IPS-NIHi7 (cell line): ENCODE measurements around the gene SMYD3.
"Not testable (repeated sequence)": the region's sequence is repeated elsewhere in the genome, so short reads cannot be mapped to it uniquely, and the experiment has no call there.

Experiments
- DNase-seq: peaks from one replicate; pipeline ENCODE4 v3.0.0; 2012; ENCODE audit warnings: mixed read lengths; ENCODE audit errors: extremely low spot score

SMYD3 gene

DNA sequence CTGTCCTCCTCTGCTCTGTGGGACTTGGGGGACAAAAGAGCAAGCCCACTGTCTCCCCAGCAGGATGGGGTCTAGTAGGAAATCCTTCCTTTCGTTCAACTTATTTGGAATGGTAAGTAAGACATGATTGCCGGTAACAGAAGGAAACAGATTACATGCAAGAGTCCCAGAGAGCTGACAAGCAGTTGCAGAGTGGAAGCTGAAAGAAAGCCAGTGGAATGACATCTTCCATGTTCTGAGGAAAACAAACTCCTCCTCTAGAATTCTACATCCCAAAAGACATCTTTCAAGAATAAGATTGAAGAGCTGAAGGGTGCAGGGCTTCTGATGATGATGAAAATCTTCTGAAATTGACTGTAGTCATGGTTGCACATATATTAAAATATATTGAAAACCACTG, 732.9 kb downstream of the SMYD3 start:
- DNase-seq, result no peak

DNA sequence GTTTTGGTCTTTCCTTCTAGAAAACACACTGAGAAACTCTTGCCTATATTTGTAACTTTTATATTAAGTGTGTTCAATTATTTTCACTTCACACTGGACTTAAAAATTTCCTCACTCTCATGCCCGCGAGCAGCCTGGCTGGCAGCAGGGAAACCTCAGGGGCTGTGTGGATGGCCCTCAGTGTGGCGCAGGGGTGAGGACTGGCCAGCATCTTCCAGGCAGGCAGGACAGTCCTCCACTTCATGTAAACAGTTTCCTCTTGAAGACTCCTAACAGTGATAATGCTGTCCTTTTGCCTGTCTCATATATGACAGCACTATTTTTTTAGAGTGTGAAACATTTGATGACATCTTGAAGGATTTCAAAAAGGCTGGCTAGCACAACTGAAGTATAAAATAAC, 733.7 kb downstream of the SMYD3 start:
- DNase-seq, result no peak

DNA sequence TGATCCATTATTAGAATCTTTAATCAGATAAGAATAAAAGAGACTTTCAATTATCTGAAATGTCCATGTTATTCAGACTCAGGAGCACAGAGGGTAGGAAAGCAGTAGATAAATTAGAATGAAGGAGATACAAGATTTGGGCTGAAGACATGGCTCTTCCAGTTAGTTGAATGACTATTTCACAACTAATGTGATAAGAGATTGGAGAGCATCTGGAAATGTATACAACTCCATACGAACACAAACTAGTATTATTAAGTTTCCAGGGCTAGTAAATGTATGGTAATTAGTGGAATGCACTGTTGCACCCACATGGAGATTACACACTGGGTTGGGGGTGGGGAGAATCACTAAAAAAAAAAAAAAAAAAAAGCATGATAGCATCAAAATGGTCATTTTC, 734.3 kb downstream of the SMYD3 start:
- DNase-seq, result no peak

DNA sequence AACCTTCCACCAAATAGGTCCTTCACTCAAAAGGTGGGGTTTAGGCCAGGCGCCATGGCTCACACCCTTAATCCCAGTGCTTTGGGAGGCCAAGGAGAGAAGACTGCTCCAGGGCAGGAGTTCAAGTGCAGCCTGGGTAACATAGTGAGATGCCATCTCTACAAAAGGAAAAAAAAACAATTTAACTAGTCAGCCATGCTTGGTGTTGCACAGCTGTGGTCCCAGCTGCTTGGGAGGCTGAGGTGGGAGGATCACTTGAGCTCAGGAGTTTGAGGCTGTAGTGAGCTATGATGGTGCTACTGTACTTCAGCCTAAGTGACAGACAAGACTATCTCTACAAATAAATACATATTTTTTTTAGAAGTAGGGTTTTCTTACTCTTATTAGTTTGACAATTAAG, 734.8 kb downstream of the SMYD3 start:
- DNase-seq, result no peak

DNA sequence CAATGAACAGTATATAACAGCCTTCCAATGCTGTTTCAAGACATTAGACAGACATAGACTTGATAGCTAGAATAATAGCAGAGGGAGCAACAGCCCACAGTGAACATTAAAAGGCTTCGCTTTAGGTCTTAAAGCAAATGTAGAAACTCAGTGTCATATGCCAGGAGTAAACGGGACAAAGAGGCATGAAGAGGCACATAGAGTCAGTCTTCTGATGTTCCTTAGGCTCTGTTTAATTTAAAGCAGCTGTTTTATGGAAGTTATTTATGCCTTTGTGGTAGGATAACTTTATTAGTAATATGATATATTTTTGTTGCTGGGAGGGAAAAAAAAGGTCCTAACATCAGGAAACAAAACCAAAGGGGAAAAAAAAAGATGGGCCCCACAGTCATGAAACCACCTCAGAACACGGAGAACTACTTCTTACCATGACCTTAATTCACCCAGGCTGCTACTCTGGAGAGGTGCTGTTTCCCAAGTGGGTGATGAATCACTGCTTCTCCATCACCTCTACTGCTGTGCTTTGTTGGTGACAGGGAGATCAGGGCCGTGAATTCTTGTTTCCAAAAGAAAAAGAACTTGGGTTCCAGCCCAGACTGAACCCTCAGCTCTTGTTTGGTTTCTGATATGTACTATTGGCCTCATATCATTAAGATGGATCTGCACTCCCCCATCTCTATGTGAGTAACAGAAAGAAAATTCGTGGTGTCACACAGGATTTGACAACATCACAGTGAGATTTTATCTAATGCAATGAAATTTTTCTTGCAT, 735.4 kb downstream of the SMYD3 start:
- DNase-seq, result no peak

DNA sequence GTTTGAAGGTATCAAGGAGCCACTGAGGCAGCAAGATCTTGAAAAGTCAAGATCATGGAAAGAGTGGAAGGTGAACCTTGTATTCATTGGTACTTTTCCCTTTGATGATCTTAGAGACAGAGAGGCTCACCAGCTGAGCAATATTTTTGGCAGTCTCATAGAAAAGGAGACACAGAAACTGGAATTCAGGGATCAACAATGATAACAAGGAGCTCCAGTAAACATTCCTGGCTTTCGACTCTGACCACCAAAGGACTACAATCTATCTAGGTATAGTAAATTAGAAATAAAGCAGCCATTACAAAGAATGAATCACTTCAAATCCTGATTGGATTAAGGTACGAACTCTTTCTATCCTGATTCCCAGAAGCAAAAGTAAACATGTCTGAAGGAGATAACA, 736.9 kb downstream of the SMYD3 start:
- DNase-seq, result no peak

DNA sequence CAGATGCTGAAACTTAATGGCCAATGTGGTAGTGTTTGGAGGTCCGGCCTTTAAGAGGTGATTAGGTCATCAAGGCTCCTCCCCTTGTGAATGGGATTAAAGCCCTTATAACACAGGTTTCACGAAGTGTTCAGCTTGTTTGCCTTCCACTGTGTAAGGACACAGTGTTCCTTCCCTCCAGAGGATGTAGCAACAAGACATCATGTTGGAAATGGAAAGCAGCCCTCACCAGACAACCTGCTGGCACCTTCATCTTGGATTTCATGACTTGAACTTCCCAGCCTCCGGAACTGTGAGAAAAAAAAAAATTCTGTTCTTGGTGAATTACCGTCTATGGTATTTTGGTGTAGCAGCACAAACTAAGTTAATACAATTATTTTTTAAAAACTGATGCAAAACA, 738.5 kb downstream of the SMYD3 start:
- no peak for DNase-seq

DNA sequence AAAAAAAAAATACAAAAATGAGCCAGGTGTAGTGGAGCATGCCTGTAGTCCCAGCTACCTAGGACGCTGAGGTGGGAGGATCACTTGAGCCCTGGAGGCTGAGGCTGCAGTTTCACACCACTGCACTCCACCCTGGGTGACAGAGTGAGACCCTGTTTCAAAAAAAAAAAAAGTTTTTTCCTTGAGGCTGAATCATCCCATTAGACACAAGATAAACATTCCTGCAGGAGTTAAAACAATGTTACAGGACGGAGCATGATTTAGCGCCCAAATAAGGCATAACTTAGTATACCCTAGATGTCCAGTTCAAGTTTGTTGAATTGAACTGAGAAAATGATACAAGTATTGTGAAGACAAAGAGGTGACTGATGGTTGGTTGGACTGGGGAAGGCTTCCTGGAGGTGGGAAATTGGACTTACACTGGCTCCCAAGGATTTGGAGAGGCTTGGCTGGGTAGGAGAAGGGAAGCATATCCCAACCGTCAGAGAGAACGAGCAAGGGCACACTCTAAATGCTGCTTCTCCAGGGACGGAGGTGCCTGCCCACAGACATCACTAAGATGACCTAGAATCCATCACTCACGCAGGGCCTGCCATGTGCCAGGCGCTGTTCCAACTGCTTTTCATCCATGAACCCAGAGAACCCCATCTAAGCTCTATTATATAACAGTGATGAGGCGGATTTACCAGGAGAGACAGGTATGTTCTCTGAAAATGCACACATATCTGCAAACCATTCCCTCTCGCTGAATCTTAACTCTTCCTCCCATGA, 741.7 kb downstream of the SMYD3 start:
- DNase-seq, result no peak

DNA sequence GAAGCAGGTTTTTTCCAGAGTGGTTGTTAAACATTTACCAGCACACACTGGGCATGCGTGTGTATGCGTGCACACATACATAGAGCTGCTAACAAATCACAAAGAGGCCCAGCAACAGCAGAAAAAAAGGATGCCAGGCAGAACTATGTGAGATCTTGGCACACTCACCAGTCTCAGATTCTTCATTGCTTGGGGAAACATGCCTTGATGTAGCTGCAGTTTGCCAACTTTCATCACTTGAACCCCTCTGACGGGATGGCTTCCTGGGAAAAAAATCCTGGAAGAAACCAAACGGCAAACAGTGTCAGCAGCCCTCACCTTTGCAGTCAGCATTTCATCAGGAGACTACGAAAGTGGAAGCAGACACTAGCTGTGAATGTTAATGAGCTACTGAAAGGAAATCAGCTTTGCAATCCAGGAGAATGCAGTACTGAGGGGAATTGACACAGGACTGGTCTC, 743.2 kb downstream of the SMYD3 start:
- DNase-seq, result peak; percentile 43

DNA sequence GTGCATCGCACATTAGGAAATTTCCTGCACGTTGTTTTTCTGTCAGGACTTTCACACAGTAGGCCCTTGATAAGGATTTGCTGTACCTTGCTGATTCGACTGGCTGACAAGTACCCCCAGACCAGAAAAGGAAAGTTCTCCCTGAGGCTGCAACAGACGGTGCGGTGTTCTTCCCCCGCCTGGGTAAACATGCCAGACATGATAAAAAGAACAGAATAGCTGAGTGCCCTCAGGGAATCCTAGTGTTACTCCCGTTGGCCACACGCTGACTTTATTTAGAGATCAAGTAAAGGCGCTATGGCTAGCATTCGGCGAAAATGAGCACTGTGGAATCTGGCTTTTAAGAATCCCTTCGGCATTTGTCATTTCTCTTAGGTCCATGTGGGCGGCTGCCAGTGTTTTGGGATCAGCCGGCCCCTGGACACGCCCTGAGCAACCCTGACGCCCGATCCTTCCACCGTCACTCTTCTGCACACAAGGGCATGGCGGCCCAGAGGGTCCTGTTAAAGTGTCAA, 744.6 kb downstream of the SMYD3 start:
- DNase-seq, result no peak

DNA sequence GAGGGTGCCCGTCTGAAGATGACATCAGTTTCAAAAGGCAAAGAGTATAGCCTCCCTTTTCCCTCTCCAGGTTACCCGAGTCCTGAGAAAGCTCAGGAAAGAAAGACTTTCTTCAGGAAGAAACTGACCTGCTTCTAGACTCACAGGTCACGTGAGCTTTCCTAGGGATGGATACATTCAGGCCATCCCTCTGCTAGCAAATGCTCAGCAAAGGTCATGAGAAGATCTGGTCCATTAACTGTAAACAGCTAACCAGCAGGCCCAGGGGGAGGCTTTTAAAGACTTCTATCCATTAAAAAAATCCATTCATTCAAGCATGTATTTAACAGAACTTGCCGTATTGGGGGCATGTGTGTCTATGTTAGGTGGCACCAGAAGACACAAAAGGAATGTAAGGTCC, 746.8 kb downstream of the SMYD3 start:
- DNase-seq, result no peak

DNA sequence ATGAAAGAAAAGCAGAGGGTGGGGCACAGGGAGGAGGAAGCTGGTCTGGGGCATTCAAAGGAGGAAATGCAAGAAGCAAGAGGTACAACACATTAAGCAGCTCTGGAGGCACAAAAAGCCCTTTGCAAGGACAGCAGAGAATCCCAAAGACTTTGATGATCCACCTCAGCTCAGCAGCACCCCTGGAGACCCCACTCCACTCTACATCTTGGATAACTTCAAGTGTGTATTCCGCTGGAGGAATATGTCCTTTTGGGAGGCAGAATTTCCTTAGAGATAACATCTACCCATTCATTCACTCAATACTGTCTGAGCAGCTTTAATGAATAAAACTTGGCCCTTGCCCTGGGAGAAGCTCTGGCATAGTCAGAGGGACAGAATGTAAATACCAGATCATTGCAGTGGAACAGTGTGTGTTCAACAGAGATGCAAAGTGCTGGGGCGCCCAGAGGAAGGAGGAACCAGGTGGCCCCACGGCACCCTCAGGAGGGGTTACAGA, 752.6 kb downstream of the SMYD3 start:
- no peak for DNase-seq

DNA sequence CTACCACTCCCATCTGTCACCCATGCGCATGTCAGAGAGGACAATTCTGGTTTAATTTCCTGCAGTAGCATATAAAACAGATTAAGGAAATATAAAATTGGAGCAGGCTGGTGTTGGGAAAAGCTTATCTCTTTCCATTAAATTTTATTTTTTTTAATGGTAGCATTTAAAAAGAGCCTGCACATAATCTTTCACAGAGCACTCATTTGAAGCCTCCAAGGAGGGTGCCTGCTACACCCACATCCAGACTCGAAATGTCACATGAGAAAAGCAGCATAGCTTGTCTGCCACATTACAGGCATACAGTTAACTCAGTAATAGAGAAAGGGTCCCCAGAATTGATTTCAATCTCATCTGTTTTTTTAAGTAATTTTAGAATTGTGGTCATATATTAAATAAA, 753.3 kb downstream of the SMYD3 start:
- DNase-seq, result no peak

DNA sequence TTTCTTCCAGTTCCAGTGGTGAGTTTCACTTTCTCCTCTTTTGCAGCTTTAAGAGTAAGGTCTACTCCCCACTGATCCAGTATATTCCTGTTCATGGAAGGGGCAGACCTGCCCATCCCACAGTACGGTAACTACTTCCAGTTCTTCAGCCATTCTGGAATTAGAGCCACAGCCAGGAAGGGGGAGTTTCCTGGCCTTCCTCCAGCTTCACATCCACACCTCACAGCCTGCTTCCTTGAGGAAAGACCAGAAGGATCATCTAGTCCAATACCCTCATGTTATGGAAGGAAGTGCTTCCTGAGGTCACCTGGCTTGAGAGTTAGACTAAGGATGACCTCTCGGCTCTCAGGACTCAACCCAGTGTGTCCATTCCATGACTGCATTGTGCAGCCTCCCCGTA, 754.5 kb downstream of the SMYD3 start:
- DNase-seq, result no peak

DNA sequence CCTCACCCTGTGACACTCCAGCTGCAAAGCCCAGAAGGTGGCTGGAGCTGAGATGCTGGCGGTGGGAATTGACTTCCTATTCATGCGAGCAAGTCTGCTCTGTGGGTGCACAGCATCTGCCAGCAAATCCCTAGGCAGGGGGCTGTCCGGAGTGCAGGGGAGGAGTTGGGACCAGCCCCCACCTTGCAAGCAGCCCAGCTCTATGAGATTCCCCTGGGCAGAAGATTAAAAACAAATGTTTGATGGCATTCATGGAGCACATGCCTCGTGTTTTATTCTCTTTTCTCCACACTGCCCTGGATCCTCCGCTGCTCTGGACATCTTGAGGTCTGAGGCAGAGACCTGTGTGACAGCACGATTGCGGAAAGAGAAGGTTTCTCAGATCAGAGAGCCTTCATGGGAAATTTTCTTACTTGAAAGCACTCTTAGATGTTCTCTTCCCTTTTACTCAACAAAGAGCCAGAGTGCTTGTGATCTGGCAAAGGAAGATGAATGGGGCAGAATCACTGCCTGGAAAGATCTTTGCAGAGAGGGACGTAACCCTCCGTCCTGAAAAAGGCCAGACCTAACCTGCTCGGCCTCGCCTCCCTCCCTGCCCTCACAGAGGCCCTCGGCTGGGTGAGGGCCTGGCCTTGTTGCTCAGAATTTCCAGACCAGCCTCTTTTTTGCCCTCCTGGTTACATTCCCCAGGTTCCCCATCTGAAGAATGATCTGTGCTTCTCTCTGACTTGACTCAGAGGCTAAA, 755.2 kb downstream of the SMYD3 start:
- no peak for DNase-seq

DNA sequence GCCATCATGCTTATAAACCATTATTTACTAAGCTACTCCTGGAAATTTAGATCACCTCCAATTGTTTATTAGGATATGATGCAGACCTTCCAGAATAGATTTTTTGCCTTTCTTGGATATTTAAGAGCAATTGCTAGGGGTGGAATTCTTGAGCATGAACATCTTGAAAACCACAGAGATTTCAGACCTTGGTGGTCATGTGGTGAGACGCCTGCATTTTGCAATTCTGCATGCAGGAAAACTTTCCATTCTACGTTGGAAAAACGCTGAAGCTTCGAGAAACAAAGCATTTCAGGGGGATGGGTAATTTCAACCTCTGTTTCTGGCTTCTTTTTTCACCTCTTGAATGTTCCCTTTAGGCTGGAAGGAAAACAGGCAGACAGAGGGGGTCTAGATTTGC, 756.0 kb downstream of the SMYD3 start:
- DNase-seq, result no peak

DNA sequence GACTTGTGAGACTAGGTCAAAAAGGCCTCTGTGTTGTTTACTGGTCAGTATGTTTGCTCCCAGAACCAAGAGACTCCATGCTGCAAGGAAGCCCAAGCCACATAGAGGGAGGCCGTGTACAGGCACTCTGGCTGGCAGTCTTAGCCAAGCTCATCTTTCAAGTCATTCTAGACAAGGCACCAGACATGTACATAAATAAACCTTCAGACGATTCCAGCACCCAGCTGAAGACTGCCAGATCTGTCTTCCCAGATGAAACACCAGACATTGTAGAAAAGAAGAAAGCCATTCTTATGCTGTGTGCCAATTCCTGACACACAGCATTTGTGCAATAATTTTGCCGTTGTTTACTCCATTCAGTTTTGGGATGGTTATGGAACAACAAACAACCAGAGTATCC, 756.8 kb downstream of the SMYD3 start:
- no peak for DNase-seq

DNA sequence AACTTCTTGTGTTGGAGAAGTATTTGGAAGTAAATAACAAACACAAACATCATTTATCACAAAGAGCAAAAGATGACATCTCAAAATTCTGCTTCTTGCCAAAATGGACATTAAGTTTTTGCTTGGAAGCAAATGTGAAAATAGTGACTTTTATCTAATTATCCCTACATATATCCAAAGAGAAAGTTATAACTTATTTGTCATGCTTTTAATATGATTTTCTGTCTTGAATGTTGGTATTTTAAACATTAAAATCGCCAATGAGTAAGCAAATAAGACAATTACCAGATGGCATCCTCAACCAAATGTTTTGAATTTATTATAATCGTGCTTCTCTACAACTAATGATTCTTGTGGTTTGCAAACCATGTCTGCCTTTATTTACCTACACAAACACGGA, 758.0 kb downstream of the SMYD3 start:
- no peak for DNase-seq

DNA sequence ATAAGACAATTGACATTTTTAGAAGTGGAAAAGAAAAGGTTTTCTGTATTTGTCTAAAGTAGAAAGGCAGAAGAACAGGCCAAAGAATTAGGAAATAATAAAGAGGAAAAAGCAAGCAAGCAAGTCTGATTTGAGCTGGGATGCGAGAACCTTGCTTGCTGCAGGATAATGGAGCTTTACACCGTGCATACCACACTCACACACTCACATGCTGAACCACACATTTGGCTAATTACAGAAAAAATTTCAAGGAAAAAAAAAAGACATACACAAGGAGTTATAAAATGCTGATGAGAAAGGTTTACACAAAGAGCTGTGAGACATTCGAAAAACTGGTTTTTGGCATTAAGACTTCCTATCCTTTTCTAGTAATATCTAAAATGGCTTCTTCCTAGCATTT, 758.4 kb downstream of the SMYD3 start:
- DNase-seq, result no peak

DNA sequence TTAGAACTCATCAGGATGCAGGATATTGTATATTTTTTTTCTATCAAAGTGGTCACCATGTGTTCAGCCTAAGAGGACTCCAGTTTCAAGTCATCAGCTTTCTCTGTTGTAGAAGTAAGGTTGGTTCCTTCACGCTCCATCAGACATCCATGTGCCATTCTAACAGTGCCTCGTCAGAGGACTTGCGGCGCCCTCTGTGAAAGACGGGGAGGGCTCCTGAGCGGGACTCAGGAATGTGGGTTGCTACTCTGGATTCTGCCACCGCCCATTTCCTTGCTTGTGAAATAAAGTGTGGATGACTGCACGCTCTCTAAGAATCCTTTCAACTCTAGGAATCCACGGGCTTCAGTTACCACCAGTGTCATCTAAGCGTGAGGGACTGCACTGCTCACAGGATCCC, 758.8 kb downstream of the SMYD3 start:
- DNase-seq, result no peak

DNA sequence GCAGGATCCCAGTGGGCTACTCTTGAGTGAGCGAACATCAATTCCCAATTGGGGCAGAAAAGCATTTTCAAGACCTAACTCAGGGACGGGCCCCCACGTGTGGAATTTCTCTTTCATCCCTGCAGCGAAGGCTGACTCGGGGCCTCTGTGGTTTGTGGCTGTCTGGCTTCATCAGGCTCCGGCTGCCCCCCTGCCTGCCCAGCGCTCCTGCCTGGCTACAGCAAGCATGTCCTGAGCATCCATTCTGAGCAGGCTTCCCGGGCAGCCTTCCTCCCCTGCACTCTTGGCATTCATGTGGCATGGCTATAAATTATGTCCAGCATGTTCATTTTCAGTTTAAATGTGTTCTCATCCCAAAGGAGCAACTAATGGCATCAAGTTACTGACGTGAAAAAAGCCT, 764.2 kb downstream of the SMYD3 start:
- DNase-seq, result no peak

DNA sequence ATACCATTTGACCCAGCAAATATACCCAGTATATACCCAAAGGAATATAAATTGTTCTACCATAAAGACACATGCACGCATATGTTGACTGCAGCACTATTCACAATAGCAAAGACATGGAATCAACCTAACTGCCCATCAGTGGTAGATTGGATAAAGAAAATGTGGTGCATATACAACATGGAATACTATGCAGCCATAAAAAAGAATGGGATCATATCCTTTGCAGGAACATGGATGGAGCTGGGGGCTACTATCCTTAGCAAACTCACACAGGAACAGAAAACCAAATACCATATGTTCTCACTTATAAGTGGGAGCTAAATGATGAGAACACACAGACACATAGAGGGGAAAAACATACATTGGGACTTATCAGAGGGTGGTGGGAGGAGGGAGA, 766.7 kb downstream of the SMYD3 start:
- DNase-seq, result not testable (repeated sequence)
